Neuronal stem cell (in vitro differentiated cells): ENCODE measurements around the gene POMGNT1.

ENCODE experiments used
- DNase-seq: peaks from one replicate; pipeline ENCODE4 v3.0.0-alpha.2; 2013; ENCODE audit warnings: low spot score
- H2AFZ ChIP-seq: one replicate; pipeline ENCODE4 v1.6.1; 2013; ENCODE audit warnings: mild to moderate bottlenecking, low read length, inconsistent platforms
- H2AK5ac ChIP-seq: 2 replicates; pipeline ENCODE4 v1.6.1; 2013; ENCODE audit warnings: low read depth, mild to moderate bottlenecking, inconsistent platforms, low read length, moderate library complexity, mixed read lengths
- H2BK120ac ChIP-seq: 2 replicates; pipeline ENCODE4 v1.6.1; 2013; ENCODE audit warnings: low read depth, mild to moderate bottlenecking, inconsistent platforms, low read length, moderate library complexity, mixed read lengths
- H2BK12ac ChIP-seq: one replicate; pipeline ENCODE4 v1.6.1; 2013; ENCODE audit warnings: low read length, inconsistent platforms
- H2BK15ac ChIP-seq: 2 replicates; pipeline ENCODE4 v1.6.1; 2013; ENCODE audit warnings: mild to moderate bottlenecking, low read length, inconsistent platforms, mixed read lengths
- H2BK5ac ChIP-seq: one replicate; pipeline ENCODE4 v1.6.1; 2013; ENCODE audit warnings: inconsistent platforms, mild to moderate bottlenecking, low read length, moderate library complexity
- H3K14ac ChIP-seq: one replicate; pipeline ENCODE4 v1.6.1; 2013; ENCODE audit warnings: low read length, inconsistent platforms
- H3K18ac ChIP-seq: 2 replicates; pipeline ENCODE4 v1.6.1; 2013; ENCODE audit warnings: low read length, inconsistent platforms
- H3K23ac ChIP-seq: 2 replicates; pipeline ENCODE4 v1.6.1; 2013; ENCODE audit warnings: low read depth, mild to moderate bottlenecking, mixed read lengths, low read length, inconsistent platforms; ENCODE audit not compliant: poor library complexity
- H3K27ac ChIP-seq: replicated peaks from 3 replicates; pipeline ENCODE4 v1.5.1; 2013; ENCODE audit warnings: low read length, inconsistent platforms
- H3K27me3 ChIP-seq, 3 experiments: 2 replicates each; pipeline ENCODE4 v1.6.1; 2013; ENCODE audit warnings: low read length in 3 of 3, mild to moderate bottlenecking in 2 of 3, inconsistent platforms in 1 of 3, low read depth in 1 of 3, mixed read lengths in 1 of 3, moderate library complexity in 1 of 3; ENCODE audit not compliant: control insufficient read depth in 3 of 3, insufficient read depth in 3 of 3
- H3K36me3 ChIP-seq, 2 donors: replicated peaks in 1 of 2; 2 replicates each; pipeline ENCODE4 v1.6.1; 2013; ENCODE audit warnings: low read length in 2 of 2; ENCODE audit not compliant: control insufficient read depth in 2 of 2, insufficient read depth in 2 of 2
- H3K4ac ChIP-seq: 2 replicates; pipeline ENCODE4 v1.6.1; 2013; ENCODE audit warnings: inconsistent platforms, mild to moderate bottlenecking, low read length, moderate library complexity
- H3K4me1 ChIP-seq, 2 donors: 1 replicate in 1 of 2; 2 replicates in 1 of 2; pipeline ENCODE4 v1.6.1; 2013; ENCODE audit warnings: low read length in 2 of 2, low read depth in 1 of 2; ENCODE audit not compliant: control insufficient read depth in 2 of 2, insufficient read depth in 1 of 2
- H3K4me2 ChIP-seq: one replicate; pipeline ENCODE4 v1.6.1; 2013; ENCODE audit warnings: mild to moderate bottlenecking, low read length, inconsistent platforms; ENCODE audit not compliant: insufficient read depth, poor library complexity, severe bottlenecking
- H3K4me3 ChIP-seq, 2 donors: 2 replicates each; pipeline ENCODE4 v1.5.1; 2013; ENCODE audit warnings: low read length in 2 of 2, mild to moderate bottlenecking in 2 of 2, inconsistent platforms in 1 of 2, moderate library complexity in 1 of 2
- H3K79me1 ChIP-seq: one replicate; pipeline ENCODE4 v1.6.1; 2013; ENCODE audit warnings: low read depth, mild to moderate bottlenecking, inconsistent platforms, low read length, moderate library complexity
- H3K9ac ChIP-seq: one replicate; pipeline ENCODE4 v1.6.1; 2013; ENCODE audit warnings: mild to moderate bottlenecking, low read depth, low read length, inconsistent platforms; ENCODE audit not compliant: poor library complexity
- H3K9me3 ChIP-seq, 2 donors: replicated peaks in 1 of 2; 2 replicates each; pipeline versions ENCODE3 to v1.6.1; 2013; ENCODE audit warnings: low read length in 2 of 2, mild to moderate bottlenecking in 2 of 2, inconsistent platforms in 1 of 2, low read depth in 1 of 2, mixed read lengths in 1 of 2, moderate library complexity in 1 of 2; ENCODE audit not compliant: control insufficient read depth in 2 of 2, insufficient read depth in 1 of 2
- H4K8ac ChIP-seq: one replicate; pipeline ENCODE4 v1.6.1; 2013; ENCODE audit warnings: low read depth, mild to moderate bottlenecking, inconsistent platforms, low read length, moderate library complexity
- H4K91ac ChIP-seq: one replicate; pipeline ENCODE4 v1.6.1; 2013; ENCODE audit warnings: low read length, low read depth, mild to moderate bottlenecking, inconsistent platforms; ENCODE audit not compliant: poor library complexity
- WGBS, 2 donors: extraction: QIAGEN DNeasy Blood & Tissue Kit; methylation state at CpG; one replicate each; pipeline ENCODE4 v1.1.7; 2013; ENCODE audit warnings: missing lambda C conversion rate in 2 of 2, mixed read lengths in 1 of 2; ENCODE audit not compliant: insufficient read length in 2 of 2, insufficient replicate concordance in 1 of 2; ENCODE audit errors: extremely low coverage in 2 of 2; 5-methylcytosine and 5-hydroxymethylcytosine counted together

The POMGNT1 gene

GRCh38 chr1:46181343-46182260, 16.6 kb downstream of the POMGNT1 start:
- Histone ChIP-seq H4K91ac (no peak overlapping the region), H3K9me3 (no peaks in the 10 kb centered on the region), H3K27ac (no peak overlapping the region), H3K27me3 (no peaks in the 10 kb centered on the region), H3K4me2 (no peak overlapping the region), H3K79me1 (no peaks in the 10 kb centered on the region), H2AK5ac (peak overlapping the region; percentile 51), H2AFZ (peak overlapping the region; percentile 3), H3K4me1 (peaks cover 2 to 10% of the 10 kb centered on the region in 2 donors), H2BK12ac (no peak overlapping the region), H3K23ac (no peak overlapping the region), H2BK5ac (no peak overlapping the region), H3K4me3 (no peak overlapping the region), H3K18ac (no peak overlapping the region), H3K14ac (no peak overlapping the region), H3K36me3 (no peaks in the 10 kb centered on the region), H4K8ac (no peak overlapping the region), H3K9ac (no peak overlapping the region), H2BK15ac (no peak overlapping the region), H2BK120ac (no peak overlapping the region), H3K4ac (no peak overlapping the region)
- no CpG with 5 or more reads among the region's 10 CpGs for WGBS, 2 donors
- DNase-seq = no peak

GRCh38 chr1:46180082-46180616, 18.1 kb downstream of the POMGNT1 start:
- H2AFZ ChIP-seq = no peak overlapping the region
- DNase-seq = no peak
- H4K8ac ChIP-seq = no peak overlapping the region
- no peaks in the 10 kb centered on the region for H3K36me3 ChIP-seq
- no peak overlapping the region for H4K91ac ChIP-seq
- H2AK5ac ChIP-seq = peak overlapping the region; percentile 30
- no peak overlapping the region for H3K23ac ChIP-seq
- no peak overlapping the region for H2BK5ac ChIP-seq
- H2BK15ac ChIP-seq = no peak overlapping the region
- H2BK120ac ChIP-seq = no peak overlapping the region
- no peak overlapping the region for H3K4me2 ChIP-seq
- no peak overlapping the region for H3K18ac ChIP-seq
- no peaks in the 10 kb centered on the region for H3K27me3 ChIP-seq
- no peaks in the 10 kb centered on the region for H3K9me3 ChIP-seq
- H3K4ac ChIP-seq = no peak overlapping the region
- no peak overlapping the region for H3K14ac ChIP-seq
- H3K27ac ChIP-seq = no peak overlapping the region
- no peaks in the 10 kb centered on the region for H3K79me1 ChIP-seq
- no peak overlapping the region for H3K4me3 ChIP-seq
- H3K9ac ChIP-seq = no peak overlapping the region
- no peak overlapping the region for H2BK12ac ChIP-seq
- no CpG with 5 or more reads among the region's 12 CpGs for WGBS, 2 donors
- H3K4me1 ChIP-seq = peaks cover 2 to 10% of the 10 kb centered on the region in 2 donors

DNA sequence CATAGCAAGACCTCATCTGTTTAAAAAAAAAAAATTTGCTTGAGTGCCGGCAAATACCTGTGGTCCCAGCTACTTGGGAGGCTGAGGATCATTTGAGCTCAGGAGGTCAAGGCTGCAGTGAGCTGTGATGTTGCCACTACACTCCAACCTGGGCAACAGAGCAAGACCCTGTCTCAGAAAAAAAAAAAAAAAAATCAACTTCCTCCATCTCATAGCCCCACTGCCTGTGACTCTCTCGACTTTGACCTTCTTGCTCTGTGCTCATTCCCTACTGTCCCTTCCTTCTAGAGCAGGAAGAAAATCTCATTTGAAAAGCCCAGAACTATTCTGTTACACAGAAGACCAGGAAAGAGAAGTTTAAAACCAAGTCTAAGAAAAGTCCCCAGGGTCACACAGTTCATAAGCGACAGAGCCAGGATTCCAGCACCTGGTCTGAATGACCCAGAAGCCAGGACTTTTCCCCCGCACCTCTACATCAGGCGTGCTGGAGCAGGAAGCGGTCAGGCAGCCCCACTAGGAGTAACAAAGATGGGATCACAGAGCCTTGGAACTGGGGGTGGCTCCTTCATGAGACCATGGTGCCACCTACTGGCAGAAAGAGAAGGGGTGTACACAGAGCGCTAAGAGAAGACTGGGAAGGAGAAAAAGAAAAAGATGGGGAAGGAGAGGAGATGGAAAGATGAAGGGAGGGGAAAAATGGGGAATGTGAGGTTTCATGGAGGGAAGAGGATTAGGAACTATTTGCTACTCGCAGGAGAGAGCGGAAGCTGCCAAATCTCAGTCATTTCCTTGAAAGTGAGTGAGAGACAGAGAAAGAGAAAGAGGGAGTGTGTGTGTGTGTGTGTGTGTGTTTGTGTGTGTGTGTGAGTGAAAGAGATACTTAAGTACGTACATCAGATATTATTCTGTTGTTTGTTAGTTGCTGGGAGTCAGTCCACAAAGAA, 18.8 kb downstream of the POMGNT1 start:
- DNase-seq = peak; percentile 86
- H2BK5ac ChIP-seq = no peak overlapping the region
- no peak overlapping the region for H3K4ac ChIP-seq
- H3K27me3 ChIP-seq = no peaks in the 10 kb centered on the region
- no peaks in the 10 kb centered on the region for H3K79me1 ChIP-seq
- no peak overlapping the region for H3K27ac ChIP-seq
- H3K4me2 ChIP-seq = no peak overlapping the region
- no peak overlapping the region for H4K91ac ChIP-seq
- H3K9me3 ChIP-seq = no peaks in the 10 kb centered on the region
- H3K23ac ChIP-seq = no peak overlapping the region
- H2AFZ ChIP-seq = peak overlapping the region; percentile 91
- H2BK15ac ChIP-seq = no peak overlapping the region
- no peak overlapping the region for H3K4me3 ChIP-seq
- H2BK12ac ChIP-seq = no peak overlapping the region
- H4K8ac ChIP-seq = no peak overlapping the region
- no peak overlapping the region for H3K14ac ChIP-seq
- H3K36me3 ChIP-seq = no peaks in the 10 kb centered on the region
- H3K9ac ChIP-seq = no peak overlapping the region
- no CpG with 5 or more reads among the region's 10 CpGs for WGBS, 2 donors
- no peak overlapping the region for H2BK120ac ChIP-seq
- no peak overlapping the region for H3K18ac ChIP-seq
- peaks cover 9 to 10% of the 10 kb centered on the region in 2 donors for H3K4me1 ChIP-seq
- no peak overlapping the region for H2AK5ac ChIP-seq
